ENCODE data around the gene GPC2. TPM values are rescaled to one million over a fixed set of nuclear protein-coding genes. Genes with fewer than 3 reads are reported as not detected.

The GPC2 gene
- total RNA-seq, 1 donor from 2014 or later: 1.3 TPM

GRCh38 chr7:100176096-100177044 lies 811 bp downstream of the GPC2 start:
- Histone ChIP-seq H3K27me3 (ENCODE audit: control insufficient read depth, insufficient read depth, low read length) (no peaks in the 10 kb centered on the region), H3K4me3 (ENCODE audit: low read depth, low read length) (peak overlapping the region; percentile 51), H3K36me3 (ENCODE audit: control insufficient read depth, insufficient read depth, low read length) (no peaks in the 10 kb centered on the region)
- FAIRE-seq (no peak), DNase-seq (ENCODE audit: low read depth) (no peak)
- TF ChIP-seq CTCF (IDR thresholded peaks at IDR 0.05; ENCODE audit: insufficient read depth, low read length, severe bottlenecking): no peak

DNA sequence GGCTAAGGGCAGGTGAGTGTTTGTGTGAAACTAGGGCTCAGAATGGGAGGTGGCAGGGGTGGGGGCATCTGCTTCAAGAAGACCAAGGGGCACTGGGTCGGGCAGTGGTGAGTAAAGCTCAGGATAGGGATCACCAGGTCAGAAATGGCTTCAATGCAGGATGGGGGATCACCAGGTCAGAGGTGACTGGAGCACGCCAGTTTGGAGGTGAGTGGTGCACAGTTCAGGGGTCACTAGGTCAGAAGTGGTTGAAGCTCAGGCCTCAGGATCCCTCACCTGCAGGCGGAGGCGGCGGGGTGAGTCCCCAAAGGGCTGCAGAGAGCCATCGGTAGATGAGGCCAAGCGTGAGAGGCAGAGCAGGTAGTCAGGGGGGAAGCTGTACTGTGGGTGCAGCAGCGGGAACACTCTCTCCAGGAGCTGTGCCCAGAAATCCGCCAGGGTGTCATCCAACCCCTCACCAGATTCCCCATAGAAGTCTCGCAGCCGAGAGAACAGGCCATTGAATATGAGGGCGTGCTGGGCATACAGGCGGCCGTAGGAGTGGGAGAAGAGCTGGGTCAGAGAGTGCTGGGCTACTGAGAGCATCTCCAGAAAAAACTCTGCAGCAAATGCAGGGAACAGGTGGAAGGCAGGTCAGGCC lies 1.8 kb downstream of the GPC2 start:
- FAIRE-seq: no peak
- DNase-seq (ENCODE audit: low read depth): no peak
- peaks cover 6% of the 10 kb centered on the region for H3K27me3 ChIP-seq (ENCODE audit: control insufficient read depth, insufficient read depth, low read length)
- H3K4me3 ChIP-seq (ENCODE audit: low read depth, low read length): no peak overlapping the region
- no peaks in the 10 kb centered on the region for H3K36me3 ChIP-seq (ENCODE audit: control insufficient read depth, insufficient read depth, low read length)
- TF ChIP-seq CTCF (IDR thresholded peaks at IDR 0.05; ENCODE audit: insufficient read depth, low read length, severe bottlenecking): no peak

- TF ChIP-seq CTCF (IDR thresholded peaks at IDR 0.05; ENCODE audit: insufficient read depth, low read length, severe bottlenecking): no peak
- FAIRE-seq (no peak), DNase-seq (ENCODE audit: low read depth) (no peak)
- Histone ChIP-seq H3K27me3 (ENCODE audit: control insufficient read depth, insufficient read depth, low read length) (peaks cover 6% of the 10 kb centered on the region), H3K36me3 (ENCODE audit: control insufficient read depth, insufficient read depth, low read length) (no peaks in the 10 kb centered on the region), H3K4me3 (ENCODE audit: low read depth, low read length) (no peak overlapping the region)
These were observed 2.6 kb downstream of the GPC2 start for GRCh38 chr7:100174582-100174981.

- no peaks in the 10 kb centered on the region for H3K36me3 ChIP-seq (ENCODE audit: control insufficient read depth, insufficient read depth, low read length)
- DNase-seq (ENCODE audit: low read depth): no peak
- TF ChIP-seq CTCF (IDR thresholded peaks at IDR 0.05; ENCODE audit: insufficient read depth, low read length, severe bottlenecking): no peak
- no peak overlapping the region for H3K4me3 ChIP-seq (ENCODE audit: low read depth, low read length)
- no peak for FAIRE-seq
- H3K27me3 ChIP-seq (ENCODE audit: control insufficient read depth, insufficient read depth, low read length): peaks cover 6% of the 10 kb centered on the region
These were observed 3.2 kb downstream of the GPC2 start for GRCh38 chr7:100173806-100174495.

DNA sequence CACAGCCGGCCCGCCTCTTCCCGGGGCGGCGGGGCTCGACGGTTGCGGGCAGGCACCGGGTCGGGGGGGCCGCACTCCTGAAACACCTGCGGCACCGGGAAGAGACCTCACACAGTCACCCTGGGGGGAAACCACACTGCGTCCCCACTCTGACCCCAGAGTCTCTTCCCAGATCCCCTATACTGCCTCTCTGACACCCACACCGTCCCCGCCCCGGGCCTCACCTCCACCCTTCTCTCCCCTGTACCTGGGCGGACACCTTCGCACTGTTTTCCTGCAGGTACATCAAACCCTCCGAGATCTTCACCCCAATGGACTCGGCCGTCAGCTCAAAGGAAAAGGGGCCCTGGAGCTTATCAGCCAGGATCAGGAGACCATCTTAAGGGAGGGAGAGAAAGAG lies 5.3 kb downstream of the GPC2 start:
- no peak for FAIRE-seq
- peaks cover 6% of the 10 kb centered on the region for H3K27me3 ChIP-seq (ENCODE audit: control insufficient read depth, insufficient read depth, low read length)
- no peak for TF ChIP-seq CTCF (IDR thresholded peaks at IDR 0.05; ENCODE audit: insufficient read depth, low read length, severe bottlenecking)
- no peak for DNase-seq (ENCODE audit: low read depth)
- no peaks in the 10 kb centered on the region for H3K36me3 ChIP-seq (ENCODE audit: control insufficient read depth, insufficient read depth, low read length)
- peak overlapping the region; percentile 24 for H3K4me3 ChIP-seq (ENCODE audit: low read depth, low read length)

All from bronchial epithelial cell (primary cell).